Natural killer cell (primary cell): ENCODE results near the gene CROCC2. TPM values are rescaled to one million over a fixed set of nuclear protein-coding genes. Genes with fewer than 3 reads are reported as not detected.

ENCODE experiments used
- ATAC-seq, 3 donors: fragments of 150-1000 bp in 2 of 3; fragments of 200-7000 bp in 1 of 3; cut with Tn5 transposase; 1 replicate in 1 of 3; 2 replicates in 2 of 3; pipeline ENCODE4 v1.10.0; 2021; ENCODE audit warnings: mild to moderate bottlenecking in 2 of 3, moderate library complexity in 2 of 3
- DNase-seq, 2 donors: peaks; one replicate each; pipeline versions ENCODE4 v3.0.0 to v3.0.0-alpha.2; 2013 to 2021; ENCODE audit warnings: mixed read lengths in 1 of 2
- H3K27ac ChIP-seq: one replicate; pipeline ENCODE4 v1.5.1; 2013; ENCODE audit warnings: mild to moderate bottlenecking, low read length
- H3K27me3 ChIP-seq: one replicate; pipeline ENCODE4 v1.6.1; 2013; ENCODE audit warnings: low read length; ENCODE audit not compliant: control insufficient read depth, insufficient read depth
- H3K36me3 ChIP-seq: one replicate; pipeline ENCODE4 v1.6.1; 2013; ENCODE audit warnings: low read length; ENCODE audit not compliant: control insufficient read depth, insufficient read depth
- H3K4me1 ChIP-seq: one replicate; pipeline ENCODE4 v1.6.1; 2013; ENCODE audit warnings: low read length; ENCODE audit not compliant: control insufficient read depth, insufficient read depth
- H3K4me3 ChIP-seq: one replicate; pipeline ENCODE4 v1.5.1; 2013; ENCODE audit warnings: low read length
- H3K9me3 ChIP-seq: one replicate; pipeline ENCODE4 v1.6.1; 2013; ENCODE audit warnings: low read length; ENCODE audit not compliant: control insufficient read depth, insufficient read depth
- H3K27ac Mint-ChIP-seq, 2 donors: one replicate each; pipeline ENCODE4 v1.8.0; 2022; ENCODE audit warnings: mild to moderate bottlenecking in 2 of 2, mixed read lengths in 2 of 2, moderate library complexity in 1 of 2
- H3K27me3 Mint-ChIP-seq, 2 donors: one replicate each; pipeline ENCODE4 v1.8.0; 2022; ENCODE audit warnings: low read depth in 2 of 2, mixed read lengths in 2 of 2
- H3K36me3 Mint-ChIP-seq: one replicate; pipeline ENCODE4 v1.8.0; 2022; ENCODE audit warnings: mixed read lengths
- H3K4me1 Mint-ChIP-seq, 2 donors: one replicate each; pipeline ENCODE4 v1.8.0; 2022; ENCODE audit warnings: mixed read lengths in 2 of 2
- H3K4me3 Mint-ChIP-seq: one replicate; pipeline ENCODE4 v1.8.0; 2022; ENCODE audit warnings: mild to moderate bottlenecking, moderate library complexity, mixed read lengths
- H3K9me3 Mint-ChIP-seq, 2 donors: one replicate each; pipeline ENCODE4 v1.8.0; 2022; ENCODE audit warnings: mixed read lengths in 2 of 2
- WGBS: methylation state at CpG from one replicate; pipeline ENCODE4 v1.1.7; 2013; ENCODE audit warnings: missing lambda C conversion rate; ENCODE audit not compliant: insufficient coverage; 5-methylcytosine and 5-hydroxymethylcytosine counted together
- intact Hi-C: fragments of 100-400 bp; cut with micrococcal nuclease; formaldehyde crosslinking; loops from one replicate; pipeline ENCODE4 v1.14.2; 2022
- total RNA-seq, 4 donors: library from RNA; stranded (reverse); fragments of 120-200 nt in 1 of 4; gene quantifications; one replicate each; pipeline versions ENCODE4 v1.2.3 to v1.2.4, GENCODE V29; 2013 to 2022
- TF ChIP-seq, protein P1 (sequence below): fragments of 200-600 bp; IDR thresholded peaks from one replicate; pipeline ENCODE4 v1.8.0; 2022; ENCODE audit warnings: antibody characterized with exemption

CROCC2 gene
- total RNA-seq, 3 donors from 2014 or later (not counting 1 experiment from before 2014, with no cell fraction given), result 0.14 TPM; not detected in 2

DNA sequence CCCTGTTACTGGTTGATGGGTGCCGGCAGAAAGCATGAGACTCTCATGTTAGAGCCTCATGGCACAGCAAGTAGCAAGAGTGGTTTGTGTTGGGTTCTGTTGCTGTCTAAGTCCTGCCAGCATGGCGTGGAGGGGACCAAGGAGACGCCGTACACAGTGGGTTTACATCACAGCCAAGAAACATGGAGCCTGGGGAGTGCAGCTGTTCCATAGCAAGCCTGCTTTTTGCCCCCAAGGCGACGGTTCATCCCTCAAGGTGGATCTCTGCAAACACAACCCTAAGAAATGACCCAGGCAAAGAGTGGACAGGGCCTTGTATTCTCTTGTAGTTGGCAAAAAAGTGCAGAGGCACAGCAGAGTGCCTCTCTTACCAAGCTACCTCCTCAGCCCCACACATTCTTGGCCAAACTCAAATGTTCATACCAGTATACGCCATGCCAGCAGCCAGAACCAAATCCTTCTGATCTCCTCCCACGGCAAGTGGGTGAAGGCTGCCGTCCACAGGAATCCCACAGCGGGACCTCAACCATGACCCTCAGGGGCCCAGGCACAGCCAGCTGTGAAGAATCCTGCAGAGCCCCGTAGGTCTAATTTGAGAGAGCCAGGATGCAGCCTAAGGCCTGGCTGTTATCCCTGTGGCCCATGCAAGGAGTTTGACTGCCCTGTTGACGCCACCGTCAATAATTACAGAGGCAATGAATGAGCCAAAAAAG is 111.2 kb downstream of the CROCC2 start:
- Histone ChIP-seq H3K9me3 (no peaks in the 10 kb centered on the region), H3K27ac (no peak overlapping the region), H3K36me3 (no peaks in the 10 kb centered on the region), H3K4me1 (no peaks in the 10 kb centered on the region), H3K27me3 (no peaks in the 10 kb centered on the region), H3K4me3 (no peak overlapping the region)
- Mint-ChIP-seq H3K4me1 (no peaks in the 10 kb centered on the region), H3K27me3 (peaks cover 2 to 4% of the 10 kb centered on the region in 2 donors), H3K36me3 (no peaks in the 10 kb centered on the region), H3K9me3 (no peaks in the 10 kb centered on the region), H3K4me3 (no peak overlapping the region), H3K27ac (no peak overlapping the region)
- DNase-seq, result no peak
- WGBS, result 92% methylated on average over 13 of the region's 13 CpGs
- no peak for ATAC-seq
- intact Hi-C loops, result no loop called here
- TF ChIP-seq, protein P1, sequence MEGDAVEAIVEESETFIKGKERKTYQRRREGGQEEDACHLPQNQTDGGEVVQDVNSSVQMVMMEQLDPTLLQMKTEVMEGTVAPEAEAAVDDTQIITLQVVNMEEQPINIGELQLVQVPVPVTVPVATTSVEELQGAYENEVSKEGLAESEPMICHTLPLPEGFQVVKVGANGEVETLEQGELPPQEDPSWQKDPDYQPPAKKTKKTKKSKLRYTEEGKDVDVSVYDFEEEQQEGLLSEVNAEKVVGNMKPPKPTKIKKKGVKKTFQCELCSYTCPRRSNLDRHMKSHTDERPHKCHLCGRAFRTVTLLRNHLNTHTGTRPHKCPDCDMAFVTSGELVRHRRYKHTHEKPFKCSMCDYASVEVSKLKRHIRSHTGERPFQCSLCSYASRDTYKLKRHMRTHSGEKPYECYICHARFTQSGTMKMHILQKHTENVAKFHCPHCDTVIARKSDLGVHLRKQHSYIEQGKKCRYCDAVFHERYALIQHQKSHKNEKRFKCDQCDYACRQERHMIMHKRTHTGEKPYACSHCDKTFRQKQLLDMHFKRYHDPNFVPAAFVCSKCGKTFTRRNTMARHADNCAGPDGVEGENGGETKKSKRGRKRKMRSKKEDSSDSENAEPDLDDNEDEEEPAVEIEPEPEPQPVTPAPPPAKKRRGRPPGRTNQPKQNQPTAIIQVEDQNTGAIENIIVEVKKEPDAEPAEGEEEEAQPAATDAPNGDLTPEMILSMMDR, result no peak

- no peaks in the 10 kb centered on the region for H3K27me3 ChIP-seq
- intact Hi-C loops, result no loop called here
- H3K9me3 ChIP-seq, result no peaks in the 10 kb centered on the region
- H3K4me3 ChIP-seq, result no peak overlapping the region
- TF ChIP-seq, protein P1, result no peak
- no peaks in the 10 kb centered on the region for H3K36me3 ChIP-seq
- WGBS, result 90% methylated on average over 26 of the region's 26 CpGs
- no peaks in the 10 kb centered on the region for H3K36me3 Mint-ChIP-seq
- no peaks in the 10 kb centered on the region for H3K9me3 Mint-ChIP-seq
- no peak overlapping the region for H3K4me3 Mint-ChIP-seq
- H3K4me1 Mint-ChIP-seq, result no peaks in the 10 kb centered on the region
- H3K4me1 ChIP-seq, result no peaks in the 10 kb centered on the region
- no peak overlapping the region for H3K27ac Mint-ChIP-seq
- no peak for DNase-seq
- H3K27me3 Mint-ChIP-seq, result peaks cover 0 to 8% of the 10 kb centered on the region in 2 donors
- ATAC-seq, result no peak
- no peak overlapping the region for H3K27ac ChIP-seq
Measured at GRCh38 chr2:241018051-241018891, 112.1 kb downstream of the CROCC2 start.

DNA sequence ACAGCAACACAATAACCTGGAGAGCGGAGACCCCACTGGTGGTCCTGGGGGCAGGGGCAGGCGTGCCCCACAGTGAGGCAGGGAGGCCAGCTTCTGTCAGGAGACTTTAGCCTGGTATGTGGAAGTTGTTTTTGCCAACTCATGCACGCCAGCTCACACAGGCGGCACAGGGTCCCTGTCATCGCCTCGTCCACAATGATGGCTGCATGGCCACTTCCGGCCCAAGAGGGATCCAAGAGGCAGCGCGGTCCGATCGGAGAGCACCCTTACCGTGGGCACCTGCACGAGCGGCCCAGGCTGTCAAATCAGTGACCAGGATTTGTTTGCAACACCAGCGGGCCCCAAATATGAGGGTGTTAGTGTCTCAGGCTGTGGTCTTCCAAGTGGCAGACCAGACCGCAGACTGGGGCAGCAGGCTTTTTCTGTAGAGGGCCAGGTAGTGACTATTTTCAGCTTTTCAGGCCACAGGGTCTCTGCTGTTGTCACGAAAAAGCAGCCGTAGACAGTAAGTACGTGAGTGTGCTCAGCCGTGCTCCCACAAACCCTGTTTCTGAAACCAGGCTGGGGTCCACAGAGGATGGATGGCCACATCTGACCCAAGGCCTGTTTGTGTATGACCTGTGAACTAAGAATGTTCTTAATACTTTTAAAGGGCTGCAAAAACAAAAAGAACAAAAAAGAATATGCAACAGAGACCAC is 113.5 kb downstream of the CROCC2 start:
- no peaks in the 10 kb centered on the region for H3K36me3 ChIP-seq
- H3K27ac Mint-ChIP-seq, result no peak overlapping the region
- TF ChIP-seq, protein P1, result no peak
- no peak overlapping the region for H3K4me3 Mint-ChIP-seq
- intact Hi-C loops, result no loop called here
- no peaks in the 10 kb centered on the region for H3K9me3 Mint-ChIP-seq
- no peaks in the 10 kb centered on the region for H3K4me1 Mint-ChIP-seq
- H3K4me1 ChIP-seq, result no peaks in the 10 kb centered on the region
- no peak overlapping the region for H3K27ac ChIP-seq
- H3K9me3 ChIP-seq, result no peaks in the 10 kb centered on the region
- ATAC-seq (no peak), DNase-seq (no peak)
- H3K4me3 ChIP-seq, result no peak overlapping the region
- peaks cover 0 to 8% of the 10 kb centered on the region in 2 donors for H3K27me3 Mint-ChIP-seq
- H3K36me3 Mint-ChIP-seq, result no peaks in the 10 kb centered on the region
- H3K27me3 ChIP-seq, result no peaks in the 10 kb centered on the region
- 92% methylated on average over 20 of the region's 20 CpGs for WGBS
